Measurements from ENCODE around the gene MT3.

The MT3 gene

DNA sequence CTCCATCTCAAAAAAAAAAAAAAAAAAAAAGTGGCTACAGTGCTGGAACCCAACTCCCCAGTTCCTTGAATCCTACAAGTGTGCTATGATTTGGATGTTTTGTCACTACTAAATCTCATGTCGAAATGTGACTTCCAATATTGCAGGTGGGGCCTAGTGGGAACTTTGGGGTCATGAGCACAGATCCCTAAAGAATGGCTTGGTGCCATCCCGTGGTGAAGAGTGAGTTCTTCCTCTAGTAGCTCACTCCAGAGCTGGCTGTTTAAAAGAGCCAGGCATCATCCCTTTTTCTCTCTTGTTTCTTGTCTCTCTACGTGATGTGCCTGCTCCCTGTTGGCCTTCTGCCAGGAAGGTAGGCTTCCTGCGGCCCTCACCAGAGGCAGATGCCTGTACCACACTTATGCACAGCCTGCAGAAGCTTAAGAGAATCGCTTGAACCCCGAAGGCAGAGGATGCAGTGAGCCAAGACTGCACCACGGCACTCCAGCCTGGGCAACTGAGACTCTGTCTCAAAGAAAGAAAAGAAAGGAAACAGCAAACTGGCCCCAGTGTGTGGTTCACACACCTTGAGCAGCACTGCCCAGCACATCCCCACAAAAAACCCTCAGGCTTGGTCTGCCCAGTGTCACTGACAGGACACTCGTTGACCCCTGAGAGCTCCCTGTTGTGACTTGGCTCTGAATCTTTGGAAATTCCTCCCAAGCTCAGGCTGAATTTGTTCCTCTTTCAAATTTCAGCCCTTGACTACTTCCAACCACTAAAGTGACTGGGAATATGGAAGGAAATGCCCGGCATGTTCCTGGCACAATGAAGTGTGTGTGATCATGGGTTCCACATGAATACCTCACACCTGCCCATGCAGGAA is 39.4 kb downstream of the MT3 start:
- Histone ChIP-seq H2BK5ac (ENCODE audit: low read length) (no peak overlapping the region), H2BK15ac (ENCODE audit: low read length) (no peak overlapping the region), H2BK120ac (ENCODE audit: low read depth, low read length) (no peak overlapping the region), H2BK12ac (ENCODE audit: low read length) (no peak overlapping the region), H3K79me1 (ENCODE audit: low read depth, low read length) (no peaks in the 10 kb centered on the region), H2AK5ac (ENCODE audit: low read depth, low read length) (no peak overlapping the region), H3K23ac (ENCODE audit: low read depth, low read length, poor library complexity) (no peak overlapping the region), H3K27me3 (ENCODE audit: control insufficient read depth in 3 of 3, insufficient read depth in 3 of 3, low read depth in 1 of 3, low read length in 3 of 3) (peaks cover 46 to 95% (median 91%) of the 10 kb centered on the region in 3 experiments), H4K91ac (ENCODE audit: low read depth, low read length, poor library complexity) (no peak overlapping the region), H3K18ac (ENCODE audit: low read length) (no peak overlapping the region), H3K4me1 (ENCODE audit: control insufficient read depth in 2 of 2, insufficient read depth in 1 of 2, low read depth in 1 of 2, low read length in 2 of 2) (peaks cover 4 to 6% of the 10 kb centered on the region in 2 donors), H3K4ac (ENCODE audit: low read length) (no peak overlapping the region), H2AFZ (ENCODE audit: low read length) (no peak overlapping the region), H3K27ac (replicated peaks; ENCODE audit: low read length) (no peak overlapping the region), H4K8ac (ENCODE audit: low read depth, low read length) (no peak overlapping the region), H3K4me2 (ENCODE audit: insufficient read depth, low read length, poor library complexity, severe bottlenecking) (no peak overlapping the region), H3K36me3 (replicated peaks in 1 of 2; ENCODE audit: control insufficient read depth in 2 of 2, insufficient read depth in 2 of 2, low read length in 2 of 2) (no peaks in the 10 kb centered on the region), H3K9ac (ENCODE audit: low read depth, low read length, poor library complexity) (no peak overlapping the region), H3K14ac (ENCODE audit: low read length) (no peak overlapping the region), H3K4me3 (ENCODE audit: low read length in 2 of 2) (no peak overlapping the region), H3K9me3 (replicated peaks in 1 of 2; ENCODE audit: control insufficient read depth in 2 of 2, insufficient read depth in 1 of 2, low read depth in 1 of 2, low read length in 2 of 2) (no peaks in the 10 kb centered on the region)
- no CpG with 5 or more reads among the region's 9 CpGs for WGBS, 2 donors (ENCODE audit: extremely low coverage in 2 of 2, insufficient read length in 2 of 2, insufficient replicate concordance in 1 of 2)
- no peak for DNase-seq (ENCODE audit: low spot score)

DNA sequence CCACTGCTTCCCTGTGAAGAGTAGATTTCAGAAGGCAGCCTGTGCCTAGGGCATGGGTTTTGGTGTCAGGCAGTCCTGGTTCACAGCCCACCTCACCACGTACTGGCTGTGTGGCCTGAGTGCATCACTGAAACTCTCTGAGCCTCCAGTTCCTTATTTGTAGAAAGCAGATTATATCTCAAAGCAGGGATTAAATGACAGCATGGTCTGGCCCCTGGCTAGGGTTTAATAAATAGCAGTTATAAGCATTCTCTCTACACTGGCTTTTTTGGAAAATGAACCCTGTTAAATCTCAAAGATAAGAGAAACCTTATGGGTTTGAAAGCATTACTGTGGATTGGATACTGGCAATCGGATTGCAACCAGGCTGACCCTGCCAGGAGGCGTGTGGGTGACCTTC is 40.2 kb downstream of the MT3 start:
- no peak overlapping the region for H2BK12ac ChIP-seq (ENCODE audit: low read length)
- no peak overlapping the region for H2BK15ac ChIP-seq (ENCODE audit: low read length)
- no peak overlapping the region for H3K23ac ChIP-seq (ENCODE audit: low read depth, low read length, poor library complexity)
- peak overlapping the region in 1 of 2 donors; percentile 58 for H3K4me3 ChIP-seq (ENCODE audit: low read length in 2 of 2)
- H4K91ac ChIP-seq (ENCODE audit: low read depth, low read length, poor library complexity): no peak overlapping the region
- no peak overlapping the region for H2AK5ac ChIP-seq (ENCODE audit: low read depth, low read length)
- H3K27ac ChIP-seq (replicated peaks; ENCODE audit: low read length): no peak overlapping the region
- H2AFZ ChIP-seq (ENCODE audit: low read length): no peak overlapping the region
- H3K14ac ChIP-seq (ENCODE audit: low read length): no peak overlapping the region
- H2BK120ac ChIP-seq (ENCODE audit: low read depth, low read length): no peak overlapping the region
- no peak overlapping the region for H4K8ac ChIP-seq (ENCODE audit: low read depth, low read length)
- H3K27me3 ChIP-seq (ENCODE audit: control insufficient read depth in 3 of 3, insufficient read depth in 3 of 3, low read depth in 1 of 3, low read length in 3 of 3): peaks cover 50 to 95% (median 95%) of the 10 kb centered on the region in 3 experiments
- peaks cover 4 to 6% of the 10 kb centered on the region in 2 donors for H3K4me1 ChIP-seq (ENCODE audit: control insufficient read depth in 2 of 2, insufficient read depth in 1 of 2, low read depth in 1 of 2, low read length in 2 of 2)
- no peak overlapping the region for H2BK5ac ChIP-seq (ENCODE audit: low read length)
- no peak overlapping the region for H3K18ac ChIP-seq (ENCODE audit: low read length)
- DNase-seq (ENCODE audit: low spot score): no peak
- no peaks in the 10 kb centered on the region for H3K36me3 ChIP-seq (replicated peaks in 1 of 2; ENCODE audit: control insufficient read depth in 2 of 2, insufficient read depth in 2 of 2, low read length in 2 of 2)
- no peaks in the 10 kb centered on the region for H3K9me3 ChIP-seq (replicated peaks in 1 of 2; ENCODE audit: control insufficient read depth in 2 of 2, insufficient read depth in 1 of 2, low read depth in 1 of 2, low read length in 2 of 2)
- no CpG with 5 or more reads among the region's 3 CpGs for WGBS, 2 donors (ENCODE audit: extremely low coverage in 2 of 2, insufficient read length in 2 of 2, insufficient replicate concordance in 1 of 2)
- H3K9ac ChIP-seq (ENCODE audit: low read depth, low read length, poor library complexity): no peak overlapping the region
- H3K4me2 ChIP-seq (ENCODE audit: insufficient read depth, low read length, poor library complexity, severe bottlenecking): no peak overlapping the region
- no peaks in the 10 kb centered on the region for H3K79me1 ChIP-seq (ENCODE audit: low read depth, low read length)
- H3K4ac ChIP-seq (ENCODE audit: low read length): no peak overlapping the region

- Histone ChIP-seq H3K23ac (ENCODE audit: low read depth, low read length, poor library complexity) (no peak overlapping the region), H3K9me3 (replicated peaks in 1 of 2; ENCODE audit: control insufficient read depth in 2 of 2, insufficient read depth in 1 of 2, low read depth in 1 of 2, low read length in 2 of 2) (no peaks in the 10 kb centered on the region), H3K18ac (ENCODE audit: low read length) (no peak overlapping the region), H3K79me1 (ENCODE audit: low read depth, low read length) (no peaks in the 10 kb centered on the region), H3K4me2 (ENCODE audit: insufficient read depth, low read length, poor library complexity, severe bottlenecking) (no peak overlapping the region), H3K4me1 (ENCODE audit: control insufficient read depth in 2 of 2, insufficient read depth in 1 of 2, low read depth in 1 of 2, low read length in 2 of 2) (peaks cover 3 to 4% of the 10 kb centered on the region in 2 donors), H3K14ac (ENCODE audit: low read length) (no peak overlapping the region), H3K4me3 (ENCODE audit: low read length in 2 of 2) (no peak overlapping the region), H3K4ac (ENCODE audit: low read length) (no peak overlapping the region), H2AFZ (ENCODE audit: low read length) (no peak overlapping the region), H3K9ac (ENCODE audit: low read depth, low read length, poor library complexity) (no peak overlapping the region), H2BK120ac (ENCODE audit: low read depth, low read length) (no peak overlapping the region), H2BK5ac (ENCODE audit: low read length) (no peak overlapping the region), H2BK15ac (ENCODE audit: low read length) (no peak overlapping the region), H4K91ac (ENCODE audit: low read depth, low read length, poor library complexity) (no peak overlapping the region), H2AK5ac (ENCODE audit: low read depth, low read length) (no peak overlapping the region), H3K27me3 (ENCODE audit: control insufficient read depth in 3 of 3, insufficient read depth in 3 of 3, low read depth in 1 of 3, low read length in 3 of 3) (peaks cover 50 to 95% (median 95%) of the 10 kb centered on the region in 3 experiments), H4K8ac (ENCODE audit: low read depth, low read length) (no peak overlapping the region), H3K36me3 (replicated peaks in 1 of 2; ENCODE audit: control insufficient read depth in 2 of 2, insufficient read depth in 2 of 2, low read length in 2 of 2) (no peaks in the 10 kb centered on the region), H2BK12ac (ENCODE audit: low read length) (no peak overlapping the region), H3K27ac (replicated peaks; ENCODE audit: low read length) (no peak overlapping the region)
- WGBS, 2 donors (ENCODE audit: extremely low coverage in 2 of 2, insufficient read length in 2 of 2, insufficient replicate concordance in 1 of 2): no CpG with 5 or more reads among the region's 3 CpGs
- no peak for DNase-seq (ENCODE audit: low spot score)
Observed at GRCh38 chr16:56630134-56630533, 40.8 kb downstream of the MT3 start.

- Histone ChIP-seq H3K4me2 (ENCODE audit: insufficient read depth, low read length, poor library complexity, severe bottlenecking) (no peak overlapping the region), H3K4me3 (ENCODE audit: low read length in 2 of 2) (no peak overlapping the region), H2BK5ac (ENCODE audit: low read length) (no peak overlapping the region), H3K14ac (ENCODE audit: low read length) (no peak overlapping the region), H2BK15ac (ENCODE audit: low read length) (no peak overlapping the region), H3K4ac (ENCODE audit: low read length) (no peak overlapping the region), H3K27ac (replicated peaks; ENCODE audit: low read length) (no peak overlapping the region), H2BK120ac (ENCODE audit: low read depth, low read length) (no peak overlapping the region), H4K91ac (ENCODE audit: low read depth, low read length, poor library complexity) (no peak overlapping the region), H3K27me3 (ENCODE audit: control insufficient read depth in 3 of 3, insufficient read depth in 3 of 3, low read depth in 1 of 3, low read length in 3 of 3) (peaks cover 52 to 95% (median 95%) of the 10 kb centered on the region in 3 experiments), H2AK5ac (ENCODE audit: low read depth, low read length) (no peak overlapping the region), H3K9ac (ENCODE audit: low read depth, low read length, poor library complexity) (no peak overlapping the region), H3K9me3 (replicated peaks in 1 of 2; ENCODE audit: control insufficient read depth in 2 of 2, insufficient read depth in 1 of 2, low read depth in 1 of 2, low read length in 2 of 2) (no peaks in the 10 kb centered on the region), H4K8ac (ENCODE audit: low read depth, low read length) (no peak overlapping the region), H3K23ac (ENCODE audit: low read depth, low read length, poor library complexity) (no peak overlapping the region), H3K36me3 (replicated peaks in 1 of 2; ENCODE audit: control insufficient read depth in 2 of 2, insufficient read depth in 2 of 2, low read length in 2 of 2) (no peaks in the 10 kb centered on the region), H2AFZ (ENCODE audit: low read length) (no peak overlapping the region), H3K18ac (ENCODE audit: low read length) (no peak overlapping the region), H2BK12ac (ENCODE audit: low read length) (no peak overlapping the region), H3K79me1 (ENCODE audit: low read depth, low read length) (no peaks in the 10 kb centered on the region), H3K4me1 (ENCODE audit: control insufficient read depth in 2 of 2, insufficient read depth in 1 of 2, low read depth in 1 of 2, low read length in 2 of 2) (no peaks in the 10 kb centered on the region)
- no peak for DNase-seq (ENCODE audit: low spot score)
- no CpG with 5 or more reads among the region's 10 CpGs for WGBS, 2 donors (ENCODE audit: extremely low coverage in 2 of 2, insufficient read length in 2 of 2, insufficient replicate concordance in 1 of 2)
Observed at GRCh38 chr16:56631197-56631596, 41.9 kb downstream of the MT3 start.

All from neuronal stem cell (in vitro differentiated cells).